Fibroblast of mammary gland (primary cell): ENCODE results near the gene TWSG1.

ENCODE experiments used
- DNase-seq: peaks from one replicate; pipeline ENCODE4 v3.0.0-alpha.2; 2010; ENCODE audit warnings: low read depth
- H3K4me3 ChIP-seq: 2 replicates; pipeline ENCODE4 v1.5.1; 2011; ENCODE audit warnings: low read depth, mild to moderate bottlenecking, low read length, moderate library complexity; ENCODE audit not compliant: control insufficient read depth
- TF ChIP-seq, protein P1 (sequence below): conservative IDR thresholded peaks from 2 replicates; pipeline ENCODE4 v1.5.1; 2011; ENCODE audit warnings: low read depth, low read length, inconsistent platforms; ENCODE audit not compliant: control insufficient read depth, insufficient read depth

Gene TWSG1

DNA sequence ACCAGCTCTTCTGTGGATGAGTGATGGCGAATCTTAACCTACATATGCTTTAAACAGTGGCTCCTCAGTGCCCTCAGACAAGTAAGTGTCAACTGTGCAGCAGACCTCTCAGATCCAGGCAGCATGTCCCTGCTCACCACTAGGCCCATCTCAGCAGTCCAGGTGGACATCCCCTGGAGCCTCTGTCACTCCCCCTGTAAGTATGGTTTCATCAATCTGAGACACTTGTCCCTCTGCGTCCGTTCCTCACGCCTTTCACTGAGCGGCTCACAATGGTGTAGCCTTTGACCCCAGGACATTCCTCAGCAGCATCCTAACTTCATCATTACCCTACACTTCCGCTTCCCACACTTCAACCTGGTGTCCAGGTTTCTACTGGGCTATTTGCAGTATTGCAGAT lies 71.4 kb downstream of the TWSG1 start:
- no peak overlapping the region for H3K4me3 ChIP-seq
- DNase-seq = no peak
- TF ChIP-seq, protein P1, sequence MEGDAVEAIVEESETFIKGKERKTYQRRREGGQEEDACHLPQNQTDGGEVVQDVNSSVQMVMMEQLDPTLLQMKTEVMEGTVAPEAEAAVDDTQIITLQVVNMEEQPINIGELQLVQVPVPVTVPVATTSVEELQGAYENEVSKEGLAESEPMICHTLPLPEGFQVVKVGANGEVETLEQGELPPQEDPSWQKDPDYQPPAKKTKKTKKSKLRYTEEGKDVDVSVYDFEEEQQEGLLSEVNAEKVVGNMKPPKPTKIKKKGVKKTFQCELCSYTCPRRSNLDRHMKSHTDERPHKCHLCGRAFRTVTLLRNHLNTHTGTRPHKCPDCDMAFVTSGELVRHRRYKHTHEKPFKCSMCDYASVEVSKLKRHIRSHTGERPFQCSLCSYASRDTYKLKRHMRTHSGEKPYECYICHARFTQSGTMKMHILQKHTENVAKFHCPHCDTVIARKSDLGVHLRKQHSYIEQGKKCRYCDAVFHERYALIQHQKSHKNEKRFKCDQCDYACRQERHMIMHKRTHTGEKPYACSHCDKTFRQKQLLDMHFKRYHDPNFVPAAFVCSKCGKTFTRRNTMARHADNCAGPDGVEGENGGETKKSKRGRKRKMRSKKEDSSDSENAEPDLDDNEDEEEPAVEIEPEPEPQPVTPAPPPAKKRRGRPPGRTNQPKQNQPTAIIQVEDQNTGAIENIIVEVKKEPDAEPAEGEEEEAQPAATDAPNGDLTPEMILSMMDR = no peak

DNA sequence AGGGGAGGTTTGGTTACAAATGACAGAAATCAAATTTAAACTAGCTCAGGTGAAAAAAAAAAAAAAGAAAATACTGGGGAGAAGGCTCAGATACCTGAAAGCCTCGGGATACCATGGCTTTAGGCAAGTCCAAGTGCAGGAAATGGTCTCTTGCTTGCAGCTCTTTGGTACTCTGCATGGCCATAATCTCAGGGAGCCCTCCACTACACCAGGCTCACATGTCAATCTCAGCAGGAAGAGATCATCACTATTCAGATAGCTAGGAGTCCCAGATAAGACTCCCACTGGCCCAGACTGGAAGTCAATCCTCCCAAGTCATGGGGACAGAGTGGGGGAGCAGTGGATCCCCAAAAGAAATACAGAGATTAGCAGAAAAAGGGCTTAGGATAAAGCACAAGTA lies 75.9 kb downstream of the TWSG1 start:
- TF ChIP-seq, protein P1 = no peak
- no peak for DNase-seq
- no peak overlapping the region for H3K4me3 ChIP-seq

DNA sequence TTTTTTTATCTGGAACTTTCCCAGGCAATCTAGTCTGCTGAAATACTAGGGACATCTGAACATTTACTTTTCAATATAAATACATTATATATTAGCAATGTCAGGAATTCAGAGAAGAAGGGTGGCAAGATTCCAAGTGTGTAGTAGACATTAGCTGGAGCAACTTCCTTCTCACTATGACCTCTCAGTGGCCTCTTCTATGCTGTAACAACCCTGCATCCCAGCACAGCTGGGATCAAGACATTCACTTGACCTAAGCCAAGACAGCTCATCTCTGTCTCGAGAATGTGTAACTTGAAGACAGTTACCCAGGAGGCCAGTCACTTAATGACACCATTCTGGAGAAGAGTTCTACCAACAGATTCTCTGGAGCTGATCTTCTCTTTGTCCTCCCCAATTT lies 79.0 kb downstream of the TWSG1 start:
- H3K4me3 ChIP-seq = no peak overlapping the region
- TF ChIP-seq, protein P1 = no peak
- peak; percentile 89 for DNase-seq

DNA sequence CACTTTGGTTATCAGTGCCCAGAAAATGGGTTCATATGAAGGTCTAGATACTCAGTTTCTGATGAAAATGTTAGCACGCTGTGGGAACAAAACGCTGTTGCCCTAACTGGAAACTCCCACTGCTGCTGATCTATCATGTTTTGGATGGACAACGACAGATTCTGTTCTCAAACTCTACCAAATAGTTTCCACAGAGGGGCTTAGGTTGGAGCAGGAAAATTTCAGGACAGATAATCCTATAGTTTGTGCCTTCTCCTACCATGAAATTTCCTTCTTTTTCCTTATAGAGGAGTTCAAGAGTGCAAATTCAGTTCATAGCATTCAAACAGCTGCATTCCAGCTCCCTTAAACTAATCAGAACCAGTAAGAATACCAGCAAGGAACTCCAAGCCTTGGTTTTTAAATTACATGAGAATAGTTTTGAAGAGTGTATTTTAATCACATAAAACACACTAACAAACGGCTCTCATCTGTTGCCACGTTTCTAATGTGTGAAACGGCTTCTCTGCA lies 82.0 kb downstream of the TWSG1 start:
- H3K4me3 ChIP-seq = no peak overlapping the region
- TF ChIP-seq, protein P1 = no peak
- no peak for DNase-seq

DNA sequence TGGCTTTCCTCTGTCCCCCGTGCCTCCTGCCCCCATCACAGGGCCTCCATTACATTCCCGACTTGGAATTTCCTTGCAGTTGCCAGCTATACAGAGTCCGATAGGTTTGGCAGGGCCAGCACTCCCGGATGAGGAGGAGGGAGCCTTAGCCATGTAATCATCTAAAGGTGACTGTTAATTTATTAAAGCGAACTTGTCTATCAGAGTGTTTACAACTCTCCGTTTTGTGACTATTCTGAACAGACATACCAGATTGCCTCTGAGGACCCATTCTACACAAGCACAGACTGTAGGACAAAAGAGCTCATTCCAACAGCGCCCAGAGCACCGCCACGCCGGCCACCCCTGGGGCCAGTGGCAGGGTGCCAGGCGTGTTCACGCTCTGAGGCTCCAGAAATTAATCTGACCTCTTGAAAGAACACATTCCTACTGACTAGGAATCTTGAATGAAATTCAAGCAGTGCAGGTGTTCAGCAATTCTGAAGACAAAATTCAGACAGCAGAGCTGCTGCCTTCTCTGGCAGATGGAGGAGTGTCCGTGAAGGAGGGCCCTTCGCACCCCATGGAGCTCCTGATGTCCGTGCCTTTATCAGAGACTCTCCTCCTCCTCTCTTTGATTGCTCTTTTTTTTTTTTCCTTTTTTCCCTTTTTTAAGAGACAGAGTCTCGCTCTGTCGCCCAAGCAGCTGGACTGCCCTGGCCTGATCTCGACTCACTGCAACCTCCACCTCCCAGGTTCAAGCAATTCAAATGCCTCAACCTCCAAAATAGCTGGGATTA lies 82.7 kb downstream of the TWSG1 start:
- H3K4me3 ChIP-seq = no peak overlapping the region
- peak; percentile 31 for DNase-seq

DNA sequence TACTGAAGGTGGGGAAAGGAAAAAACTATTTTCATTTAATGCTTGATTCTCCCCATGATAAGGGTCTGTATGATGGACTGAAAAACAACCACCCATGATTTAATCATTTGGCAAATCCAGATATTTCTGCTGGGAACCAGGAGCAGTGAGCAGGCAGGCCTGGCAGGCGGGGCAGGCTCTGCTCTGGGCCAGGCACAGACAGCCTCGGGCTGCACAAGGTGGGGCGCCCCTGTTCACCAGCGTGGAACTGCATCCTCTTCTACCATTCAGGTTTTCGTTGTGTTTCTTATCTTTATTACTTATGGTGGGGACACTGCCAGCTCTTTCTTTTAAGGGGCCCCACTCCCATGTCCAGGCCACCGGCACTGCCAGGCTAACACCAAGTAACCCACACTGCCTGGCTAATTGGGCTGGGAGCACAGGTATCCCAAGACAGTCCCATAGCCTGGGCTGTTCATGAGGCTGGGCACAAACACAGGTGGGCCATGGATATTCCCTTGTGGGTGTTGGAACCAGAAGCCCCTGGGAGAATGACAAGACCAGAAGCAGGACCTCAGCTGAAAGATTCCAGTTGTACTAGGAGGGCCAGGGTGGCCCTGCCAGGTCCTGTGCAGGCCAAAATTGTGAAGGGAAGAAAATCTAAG lies 83.6 kb downstream of the TWSG1 start:
- DNase-seq = no peak
- H3K4me3 ChIP-seq = no peak overlapping the region
- TF ChIP-seq, protein P1 = no peak

More for the DNA sequence above, 82.7 kb downstream of the TWSG1 start:
- TF ChIP-seq, protein P1 = no peak
